ENCODE measurements around the gene SPTAN1.

GRCh38 chr9:128653908-128654307 is 101.5 kb downstream of the SPTAN1 start:
- TF ChIP-seq ZNF565 (CRISPR knock-in tag; conservative IDR thresholded peaks at IDR 0.05; ENCODE audit: low read depth) (no peak), ZNF70 (CRISPR knock-in tag; IDR thresholded peaks at IDR 0.05) (no peak), ARNTL (CRISPR knock-in tag; IDR thresholded peaks at IDR 0.05; ENCODE audit: borderline replicate concordance, low read depth) (no peak), CSRNP3 (CRISPR knock-in tag; IDR thresholded peaks at IDR 0.05) (no peak), ZNF8 (CRISPR knock-in tag; IDR thresholded peaks at IDR 0.05) (no peak), GLIS3 (CRISPR knock-in tag; IDR thresholded peaks at IDR 0.05) (no peak), BACH2 (CRISPR knock-in tag; IDR thresholded peaks at IDR 0.05; ENCODE audit: borderline replicate concordance) (no peak), RARB (CRISPR knock-in tag; IDR thresholded peaks at IDR 0.05) (no peak), TSHZ2 (CRISPR knock-in tag; IDR thresholded peaks at IDR 0.05) (no peak), ZFP30 (CRISPR knock-in tag; IDR thresholded peaks at IDR 0.05) (no peak), CREB5 (CRISPR knock-in tag; IDR thresholded peaks at IDR 0.05; ENCODE audit: low read depth) (no peak), POU6F1 (CRISPR knock-in tag; IDR thresholded peaks at IDR 0.05; ENCODE audit: borderline replicate concordance, low read depth) (no peak), PATZ1 (CRISPR knock-in tag; IDR thresholded peaks at IDR 0.05; ENCODE audit: borderline replicate concordance) (no peak), ESRRG (CRISPR knock-in tag; IDR thresholded peaks at IDR 0.05) (no peak)

Measured in SK-N-SH treated with all-trans-retinoic acid at 6 μM for 48 hours (cell line).